Activated CD4-positive, alpha-beta T cell treated with anti-CD3 and anti-CD28 coated beads, Interleukin-2, amount 10 ng/mL, durations not matched to agents 24 days and 14 days (primary cell): ENCODE measurements around the gene AEBP2. TPM values are rescaled to one million over a fixed set of nuclear protein-coding genes. Genes with fewer than 3 reads are reported as not detected.
"Not testable (repeated sequence)": the region's sequence is repeated elsewhere in the genome, so short reads cannot be mapped to it uniquely, and the experiment has no call there.

Experiments used
- DNase-seq: peaks from one replicate; pipeline ENCODE4 v3.0.0; 2022
- H3K27ac Mint-ChIP-seq: one replicate; pipeline ENCODE4 v1.8.0; 2022; ENCODE audit warnings: mild to moderate bottlenecking, mixed read lengths
- H3K27me3 Mint-ChIP-seq: one replicate; pipeline ENCODE4 v1.8.0; 2022; ENCODE audit warnings: mixed read lengths
- H3K36me3 Mint-ChIP-seq: one replicate; pipeline ENCODE4 v1.8.0; 2022; ENCODE audit warnings: low read depth, mild to moderate bottlenecking, mixed read lengths
- H3K4me1 Mint-ChIP-seq: one replicate; pipeline ENCODE4 v1.8.0; 2021; ENCODE audit warnings: mixed read lengths
- H3K4me3 Mint-ChIP-seq: one replicate; pipeline ENCODE4 v1.8.0; 2022; ENCODE audit warnings: mild to moderate bottlenecking, moderate library complexity, mixed read lengths
- H3K9me3 Mint-ChIP-seq: one replicate; pipeline ENCODE4 v1.8.0; 2021; ENCODE audit warnings: mixed read lengths
- intact Hi-C: fragments of 100-400 bp; cut with micrococcal nuclease; formaldehyde crosslinking; loops from one replicate; pipeline ENCODE4 v1.15.1; 2023
- total RNA-seq: library from RNA; stranded (reverse); gene quantifications from 2 replicates; pipeline ENCODE4 v1.2.3, GENCODE V29; 2022

The AEBP2 gene, protein sequence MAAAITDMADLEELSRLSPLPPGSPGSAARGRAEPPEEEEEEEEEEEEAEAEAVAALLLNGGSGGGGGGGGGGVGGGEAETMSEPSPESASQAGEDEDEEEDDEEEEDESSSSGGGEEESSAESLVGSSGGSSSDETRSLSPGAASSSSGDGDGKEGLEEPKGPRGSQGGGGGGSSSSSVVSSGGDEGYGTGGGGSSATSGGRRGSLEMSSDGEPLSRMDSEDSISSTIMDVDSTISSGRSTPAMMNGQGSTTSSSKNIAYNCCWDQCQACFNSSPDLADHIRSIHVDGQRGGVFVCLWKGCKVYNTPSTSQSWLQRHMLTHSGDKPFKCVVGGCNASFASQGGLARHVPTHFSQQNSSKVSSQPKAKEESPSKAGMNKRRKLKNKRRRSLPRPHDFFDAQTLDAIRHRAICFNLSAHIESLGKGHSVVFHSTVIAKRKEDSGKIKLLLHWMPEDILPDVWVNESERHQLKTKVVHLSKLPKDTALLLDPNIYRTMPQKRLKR
- 55.5 and 59.2 TPM in 2 replicates for total RNA-seq

DNA sequence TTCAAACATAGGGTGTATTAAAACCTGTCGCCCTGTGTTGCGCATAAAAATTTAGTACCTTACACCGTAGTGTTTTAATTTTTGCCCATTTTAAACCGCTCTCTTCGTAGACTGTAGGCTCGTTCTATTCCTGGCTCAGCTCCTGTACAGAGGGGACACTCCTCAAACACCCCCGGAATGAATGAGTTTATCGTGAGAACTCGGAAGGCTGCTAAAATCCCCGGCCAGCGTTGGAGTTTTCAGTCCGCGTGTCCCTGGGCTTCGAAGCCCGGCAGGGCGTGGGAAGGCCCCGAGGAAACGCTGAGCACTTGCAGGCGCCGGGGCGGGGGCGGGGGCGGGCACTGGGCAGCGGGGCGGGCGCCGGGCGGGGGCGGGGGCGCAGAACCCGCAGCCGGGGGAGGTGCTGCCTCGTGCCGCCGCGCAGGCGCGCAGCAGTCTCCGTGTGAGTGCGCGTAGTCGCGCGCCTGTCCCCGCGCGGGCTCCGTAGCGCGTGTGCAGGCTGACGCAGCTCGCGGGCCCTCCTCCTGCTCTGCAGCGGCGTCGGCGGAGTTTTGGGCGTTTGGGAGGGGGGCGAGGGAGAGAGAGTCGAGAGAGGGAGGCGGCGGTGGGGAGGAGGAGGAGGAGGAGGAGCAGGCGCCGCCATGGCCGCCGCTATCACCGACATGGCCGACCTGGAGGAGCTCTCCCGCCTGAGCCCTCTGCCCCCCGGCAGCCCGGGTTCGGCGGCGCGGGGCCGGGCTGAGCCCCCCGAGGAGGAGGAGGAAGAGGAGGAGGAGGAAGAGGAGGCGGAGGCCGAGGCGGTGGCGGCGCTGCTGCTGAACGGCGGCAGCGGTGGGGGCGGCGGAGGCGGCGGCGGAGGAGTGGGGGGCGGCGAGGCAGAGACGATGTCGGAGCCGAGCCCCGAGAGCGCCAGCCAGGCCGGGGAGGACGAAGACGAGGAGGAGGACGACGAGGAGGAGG lies at the start of gene AEBP2:
Gene AEBP2 (plus strand): TSS at position 434 of the 960 bp plus-strand sequence. CDS start 208 bp downstream, at position 642.
- DNase-seq = peak; percentile 97
- Mint-ChIP-seq H3K36me3 (peaks cover 30% of the 10 kb centered on the region), H3K9me3 (peaks cover 3% of the 10 kb centered on the region), H3K4me3 (peak within 1 kb of the TSS; percentile 100), H3K27me3 (no peaks in the 10 kb centered on the region), H3K4me1 (peaks cover 42% of the 10 kb centered on the region), H3K27ac (peak within 1 kb of the TSS; percentile 99)
- intact Hi-C loops = loop anchor here (1.0 to 2.0 kb wide), 3 partner anchors 7 to 43 kb away; no protein-coding TSS in a partner anchor

DNA sequence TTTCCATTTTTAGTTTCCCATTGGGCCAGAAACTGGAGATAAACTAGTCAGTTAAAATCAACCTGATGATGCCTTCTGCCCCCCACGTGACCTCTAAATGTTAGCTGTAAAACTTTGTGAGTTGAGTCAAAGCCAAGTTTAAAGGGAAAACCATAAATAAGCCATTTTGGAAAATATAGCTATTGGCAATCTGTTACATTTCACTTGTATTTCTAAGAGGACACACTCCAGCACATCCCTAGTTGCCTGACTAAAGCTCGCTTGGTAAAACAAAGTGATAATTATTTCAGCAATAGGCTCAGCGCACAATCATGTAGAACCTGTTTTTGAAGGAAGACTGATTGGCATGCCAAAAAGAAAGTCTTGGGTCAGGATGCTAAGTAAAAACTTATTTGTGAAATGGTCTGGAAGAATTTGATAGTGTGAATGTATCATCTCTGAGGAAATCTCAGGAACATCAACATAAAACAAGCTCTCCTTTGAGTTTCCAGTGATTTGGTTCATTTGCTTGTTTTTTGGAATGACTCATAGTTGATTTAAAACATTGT lies 49.2 kb upstream of the AEBP2 start:
- no peaks in the 10 kb centered on the region for H3K9me3 Mint-ChIP-seq
- H3K4me1 Mint-ChIP-seq = no peaks in the 10 kb centered on the region
- no peaks in the 10 kb centered on the region for H3K27me3 Mint-ChIP-seq
- H3K4me3 Mint-ChIP-seq = no peak overlapping the region
- no peak for DNase-seq
- H3K27ac Mint-ChIP-seq = no peak overlapping the region
- H3K36me3 Mint-ChIP-seq = no peaks in the 10 kb centered on the region
- intact Hi-C loops = no loop called here

DNA sequence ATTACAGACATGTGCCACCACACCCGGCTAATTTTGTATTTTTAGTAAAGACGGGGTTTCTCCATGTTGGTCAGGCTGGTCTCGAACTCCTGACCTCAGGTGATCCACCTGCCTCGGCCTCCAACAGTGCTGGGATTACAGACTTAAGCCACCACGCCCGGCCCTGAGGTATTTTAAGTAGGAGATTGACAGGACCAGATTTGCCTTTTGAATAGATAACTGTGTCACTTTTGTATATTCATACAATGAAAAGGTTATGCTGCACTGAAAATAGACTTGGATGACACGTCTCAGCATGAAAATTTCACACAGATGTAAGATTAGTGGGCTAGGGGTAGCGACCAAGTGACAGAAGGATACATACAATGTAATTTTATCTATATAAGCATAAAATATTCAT lies 46.6 kb upstream of the AEBP2 start:
- intact Hi-C loops, H3K4me1 Mint-ChIP-seq, H3K9me3 Mint-ChIP-seq, H3K27ac Mint-ChIP-seq, H3K27me3 Mint-ChIP-seq, H3K4me3 Mint-ChIP-seq, DNase-seq, H3K36me3 Mint-ChIP-seq: not testable (repeated sequence)

GRCh38 chr12:19394385-19394784 lies 44.9 kb upstream of the AEBP2 start:
- intact Hi-C loops = no loop called here
- no peak for DNase-seq
- no peak overlapping the region for H3K4me3 Mint-ChIP-seq
- H3K27me3 Mint-ChIP-seq = no peaks in the 10 kb centered on the region
- H3K36me3 Mint-ChIP-seq = no peaks in the 10 kb centered on the region
- peaks cover 3% of the 10 kb centered on the region for H3K9me3 Mint-ChIP-seq
- no peak overlapping the region for H3K27ac Mint-ChIP-seq
- H3K4me1 Mint-ChIP-seq = no peaks in the 10 kb centered on the region

- no peaks in the 10 kb centered on the region for H3K27me3 Mint-ChIP-seq
- no peaks in the 10 kb centered on the region for H3K4me1 Mint-ChIP-seq
- intact Hi-C loops = no loop called here
- DNase-seq = no peak
- peaks cover 3% of the 10 kb centered on the region for H3K9me3 Mint-ChIP-seq
- no peak overlapping the region for H3K27ac Mint-ChIP-seq
- H3K4me3 Mint-ChIP-seq = no peak overlapping the region
- H3K36me3 Mint-ChIP-seq = no peaks in the 10 kb centered on the region
Observed at GRCh38 chr12:19397534-19397933, 41.8 kb upstream of the AEBP2 start.

DNA sequence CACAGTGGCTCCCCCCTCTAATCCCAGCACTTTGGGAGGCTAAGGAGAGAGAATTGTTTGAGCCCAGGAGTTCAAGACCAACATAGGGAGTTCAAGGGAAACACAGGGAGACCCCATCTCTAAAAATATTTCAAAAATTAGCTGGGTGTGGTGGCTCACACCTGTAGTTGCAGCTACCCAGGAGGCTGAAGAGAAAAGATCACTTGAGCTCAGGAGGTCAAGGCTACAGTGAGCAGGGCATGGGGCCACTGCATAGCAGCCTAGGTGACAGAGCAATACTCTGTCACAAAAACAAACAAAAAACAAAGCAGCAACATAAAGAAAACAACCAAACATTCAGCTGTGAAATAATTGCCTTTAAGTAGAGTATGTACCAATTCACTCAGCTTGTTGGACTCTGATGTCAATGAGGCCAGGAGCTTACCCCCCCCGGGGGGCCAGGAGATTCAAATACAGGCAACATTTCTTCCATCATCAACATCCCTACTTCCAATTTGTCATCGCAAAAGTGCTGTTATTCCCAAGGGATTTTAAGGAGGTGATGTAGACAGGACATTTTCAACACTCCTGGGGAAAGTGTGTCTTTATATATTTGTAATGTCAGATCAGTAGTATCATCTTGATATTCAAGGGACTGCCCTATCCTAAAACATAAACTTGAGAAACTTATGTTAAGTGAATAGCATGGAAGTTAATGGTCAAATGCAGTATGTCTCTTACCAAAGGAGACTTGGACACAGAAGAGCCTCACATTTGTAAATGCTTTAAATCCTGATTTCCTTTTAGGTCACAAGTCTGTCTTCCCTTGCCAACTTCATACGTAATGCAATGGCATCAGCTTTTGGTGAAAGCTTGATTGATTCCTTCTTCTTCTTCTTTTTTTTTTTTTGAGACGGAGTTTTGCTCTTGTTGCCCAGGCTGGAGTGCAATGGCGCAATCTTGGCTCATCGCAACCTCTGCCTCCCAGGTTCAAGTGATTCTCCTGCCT lies 40.6 kb upstream of the AEBP2 start:
- intact Hi-C loops = no loop called here
- no peaks in the 10 kb centered on the region for H3K36me3 Mint-ChIP-seq
- DNase-seq = no peak
- H3K27me3 Mint-ChIP-seq = no peaks in the 10 kb centered on the region
- H3K4me1 Mint-ChIP-seq = no peaks in the 10 kb centered on the region
- no peak overlapping the region for H3K4me3 Mint-ChIP-seq
- peaks cover 3% of the 10 kb centered on the region for H3K9me3 Mint-ChIP-seq
- no peak overlapping the region for H3K27ac Mint-ChIP-seq

DNA sequence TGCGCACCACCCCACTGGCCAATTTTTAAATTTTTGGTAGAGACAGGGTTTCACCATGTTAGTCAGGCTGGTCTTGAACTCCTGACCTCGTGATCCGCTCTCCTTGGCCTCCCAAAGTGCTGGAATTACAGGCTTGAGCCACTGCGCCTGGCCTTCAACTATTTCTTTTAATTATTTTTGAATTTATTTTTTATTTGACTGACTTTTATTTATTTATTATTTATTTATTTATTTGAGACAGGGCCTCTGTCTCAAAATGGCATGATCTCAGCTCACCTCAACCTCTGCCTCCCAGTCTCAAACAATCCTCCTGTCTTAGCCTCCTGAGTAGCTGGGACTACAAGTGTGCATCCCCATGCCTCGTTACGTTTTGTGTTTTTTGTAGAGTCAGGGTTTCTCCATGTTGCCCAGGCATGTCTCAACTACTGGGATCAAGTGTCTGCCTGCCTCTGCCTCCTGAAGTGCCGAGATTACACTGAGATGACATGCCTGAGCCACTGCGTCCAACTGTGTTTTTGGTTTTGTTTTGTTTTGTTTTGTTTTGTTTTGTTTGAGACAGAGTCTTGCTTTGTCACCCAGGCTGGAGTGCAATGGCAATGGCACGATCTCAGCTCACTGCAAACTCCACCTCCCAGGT lies 38.5 kb upstream of the AEBP2 start:
- H3K4me1 Mint-ChIP-seq, H3K4me3 Mint-ChIP-seq, H3K27me3 Mint-ChIP-seq, intact Hi-C loops, DNase-seq, H3K27ac Mint-ChIP-seq, H3K36me3 Mint-ChIP-seq, H3K9me3 Mint-ChIP-seq: not testable (repeated sequence)

- intact Hi-C loops = no loop called here
- peaks cover 9% of the 10 kb centered on the region for H3K9me3 Mint-ChIP-seq
- no peak overlapping the region for H3K27ac Mint-ChIP-seq
- peaks cover 5% of the 10 kb centered on the region for H3K36me3 Mint-ChIP-seq
- DNase-seq = no peak
- peaks cover 7% of the 10 kb centered on the region for H3K4me1 Mint-ChIP-seq
- H3K27me3 Mint-ChIP-seq = no peaks in the 10 kb centered on the region
- H3K4me3 Mint-ChIP-seq = no peak overlapping the region
Observed at GRCh38 chr12:19402211-19402610, 37.1 kb upstream of the AEBP2 start.

GRCh38 chr12:19402743-19403431 lies 36.4 kb upstream of the AEBP2 start:
- H3K27me3 Mint-ChIP-seq = no peaks in the 10 kb centered on the region
- no peak for DNase-seq
- peaks cover 9% of the 10 kb centered on the region for H3K9me3 Mint-ChIP-seq
- intact Hi-C loops = no loop called here
- H3K36me3 Mint-ChIP-seq = peaks cover 5% of the 10 kb centered on the region
- H3K4me3 Mint-ChIP-seq = no peak overlapping the region
- H3K4me1 Mint-ChIP-seq = peaks cover 7% of the 10 kb centered on the region
- no peak overlapping the region for H3K27ac Mint-ChIP-seq

GRCh38 chr12:19404242-19404880 lies 34.9 kb upstream of the AEBP2 start:
- intact Hi-C loops = no loop called here
- H3K4me3 Mint-ChIP-seq = no peak overlapping the region

GRCh38 chr12:19409376-19409775 lies 29.9 kb upstream of the AEBP2 start:
- no peak for DNase-seq
- Mint-ChIP-seq H3K27ac (no peak overlapping the region), H3K4me1 (peaks cover 2% of the 10 kb centered on the region), H3K9me3 (peaks cover 3% of the 10 kb centered on the region), H3K4me3 (no peak overlapping the region), H3K27me3 (no peaks in the 10 kb centered on the region), H3K36me3 (peaks cover 2% of the 10 kb centered on the region)
- intact Hi-C loops = no loop called here

More at GRCh38 chr12:19404242-19404880, 34.9 kb upstream of the AEBP2 start:
- peak overlapping the region; percentile 82 for H3K27ac Mint-ChIP-seq
- no peaks in the 10 kb centered on the region for H3K27me3 Mint-ChIP-seq
- H3K9me3 Mint-ChIP-seq = peaks cover 9% of the 10 kb centered on the region
- peaks cover 7% of the 10 kb centered on the region for H3K4me1 Mint-ChIP-seq
- peaks cover 5% of the 10 kb centered on the region for H3K36me3 Mint-ChIP-seq
- peak; percentile 67 for DNase-seq

- no peaks in the 10 kb centered on the region for H3K36me3 Mint-ChIP-seq
- H3K27ac Mint-ChIP-seq = no peak overlapping the region
Observed at GRCh38 chr12:19410211-19410610, 29.1 kb upstream of the AEBP2 start.

More at GRCh38 chr12:19410211-19410610, 29.1 kb upstream of the AEBP2 start:
- no peak for DNase-seq
- H3K27me3 Mint-ChIP-seq = no peaks in the 10 kb centered on the region
- no peaks in the 10 kb centered on the region for H3K4me1 Mint-ChIP-seq
- H3K9me3 Mint-ChIP-seq = no peaks in the 10 kb centered on the region
- intact Hi-C loops = no loop called here
- no peak overlapping the region for H3K4me3 Mint-ChIP-seq
